Measurements from ENCODE around the gene OARD1.
"Not testable (repeated sequence)": the region's sequence is repeated elsewhere in the genome, so short reads cannot be mapped to it uniquely, and the experiment has no call there.

OARD1 gene

DNA sequence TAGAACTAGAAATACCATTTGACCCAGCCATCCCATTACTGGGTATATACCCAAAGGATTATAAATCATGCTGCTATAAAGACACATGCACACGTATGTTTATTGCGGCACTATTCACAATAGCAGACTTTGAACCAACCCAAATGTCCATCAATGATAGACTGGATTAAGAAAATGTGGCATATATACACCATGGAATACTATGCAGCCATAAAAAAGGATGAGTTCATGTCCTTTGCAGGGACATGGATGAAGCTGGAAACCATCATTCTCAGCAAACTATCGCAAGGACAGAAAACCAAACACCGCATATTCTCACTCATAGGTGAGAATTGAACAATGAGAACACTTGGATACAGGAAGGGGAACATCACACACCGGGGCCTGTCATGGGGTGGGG, 56.3 kb downstream of the OARD1 start:
- H3K4me3 ChIP-seq (ENCODE audit: low read depth, low read length); POLR2A ChIA-PET; H3K4me1 ChIP-seq (ENCODE audit: control insufficient read depth, insufficient read depth, low read length); H3K27ac ChIP-seq (ENCODE audit: extremely low read depth, low read depth, low read length); H3K36me3 ChIP-seq (ENCODE audit: control insufficient read depth in 2 of 2, insufficient read depth in 1 of 2, low read length in 2 of 2); H3K9me3 ChIP-seq (ENCODE audit: control insufficient read depth, insufficient read depth, low read depth, low read length): not testable (repeated sequence)
- TF ChIP-seq, protein P1, sequence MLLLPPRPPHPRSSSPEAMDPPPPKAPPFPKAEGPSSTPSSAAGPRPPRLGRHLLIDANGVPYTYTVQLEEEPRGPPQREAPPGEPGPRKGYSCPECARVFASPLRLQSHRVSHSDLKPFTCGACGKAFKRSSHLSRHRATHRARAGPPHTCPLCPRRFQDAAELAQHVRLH (tag by site-specific recombination; IDR thresholded peaks at IDR 0.05), result 0 out of 2 replicates have a peak, but pooled peaks have one; percentile 48
- peak; percentile 94 for TF ChIP-seq ZNF146 (tag by site-specific recombination; IDR thresholded peaks at IDR 0.05)
- CTCF ChIA-PET, result interaction anchor here (1.1 kb wide), 1 partner anchor 18 kb away, joined by 3 read pairs; no protein-coding TSS in a partner anchor

DNA sequence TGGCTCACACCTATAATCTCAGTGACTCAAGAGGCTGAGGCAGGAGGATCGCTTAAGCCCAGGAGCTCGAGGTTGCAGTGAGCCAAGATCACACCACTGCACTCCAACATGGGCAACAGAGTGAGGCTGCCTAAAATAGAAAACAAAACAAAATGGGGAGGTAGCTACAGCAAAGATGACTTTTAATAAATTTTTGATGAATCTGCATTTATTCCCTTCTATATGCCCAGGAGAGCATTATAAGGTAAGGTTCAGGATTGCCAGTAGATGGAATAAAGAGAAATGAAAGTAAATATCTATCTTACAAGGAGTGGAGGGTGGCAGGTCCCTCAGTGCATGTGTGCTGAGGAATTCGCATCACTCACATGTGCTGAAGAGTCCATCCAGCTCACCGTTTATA, 57.4 kb downstream of the OARD1 start:
- TF ChIP-seq RBAK (tag by site-specific recombination; IDR thresholded peaks at IDR 0.05) (no peak), TCF7L2 (IDR thresholded peaks at IDR 0.05; ENCODE audit: borderline replicate concordance, low read depth, low read length) (no peak), SETDB1 (IDR thresholded peaks at IDR 0.05; ENCODE audit: insufficient read length, low read length) (no peak), ZNF132 (tag by site-specific recombination; IDR thresholded peaks at IDR 0.05; ENCODE audit: borderline replicate concordance) (no peak), ZNF202 (tag by site-specific recombination; IDR thresholded peaks at IDR 0.05; ENCODE audit: borderline replicate concordance) (no peak), ZNF768 (tag by site-specific recombination; IDR thresholded peaks at IDR 0.05) (no peak), ZNF174 (tag by site-specific recombination; IDR thresholded peaks at IDR 0.05) (no peak), ZNF561 (tag by site-specific recombination; IDR thresholded peaks at IDR 0.05; ENCODE audit: borderline replicate concordance) (no peak), ZNF10 (tag by site-specific recombination; IDR thresholded peaks at IDR 0.05) (no peak), ZFP41 (tag by site-specific recombination; IDR thresholded peaks at IDR 0.05; ENCODE audit: borderline replicate concordance) (no peak), ZSCAN16 (tag by site-specific recombination; IDR thresholded peaks at IDR 0.05) (no peak)
- TF ChIP-seq, protein P2, sequence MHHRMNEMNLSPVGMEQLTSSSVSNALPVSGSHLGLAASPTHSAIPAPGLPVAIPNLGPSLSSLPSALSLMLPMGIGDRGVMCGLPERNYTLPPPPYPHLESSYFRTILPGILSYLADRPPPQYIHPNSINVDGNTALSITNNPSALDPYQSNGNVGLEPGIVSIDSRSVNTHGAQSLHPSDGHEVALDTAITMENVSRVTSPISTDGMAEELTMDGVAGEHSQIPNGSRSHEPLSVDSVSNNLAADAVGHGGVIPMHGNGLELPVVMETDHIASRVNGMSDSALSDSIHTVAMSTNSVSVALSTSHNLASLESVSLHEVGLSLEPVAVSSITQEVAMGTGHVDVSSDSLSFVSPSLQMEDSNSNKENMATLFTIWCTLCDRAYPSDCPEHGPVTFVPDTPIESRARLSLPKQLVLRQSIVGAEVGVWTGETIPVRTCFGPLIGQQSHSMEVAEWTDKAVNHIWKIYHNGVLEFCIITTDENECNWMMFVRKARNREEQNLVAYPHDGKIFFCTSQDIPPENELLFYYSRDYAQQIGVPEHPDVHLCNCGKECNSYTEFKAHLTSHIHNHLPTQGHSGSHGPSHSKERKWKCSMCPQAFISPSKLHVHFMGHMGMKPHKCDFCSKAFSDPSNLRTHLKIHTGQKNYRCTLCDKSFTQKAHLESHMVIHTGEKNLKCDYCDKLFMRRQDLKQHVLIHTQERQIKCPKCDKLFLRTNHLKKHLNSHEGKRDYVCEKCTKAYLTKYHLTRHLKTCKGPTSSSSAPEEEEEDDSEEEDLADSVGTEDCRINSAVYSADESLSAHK (tag by site-specific recombination; IDR thresholded peaks at IDR 0.05), result no peak
- TF ChIP-seq, protein P3, sequence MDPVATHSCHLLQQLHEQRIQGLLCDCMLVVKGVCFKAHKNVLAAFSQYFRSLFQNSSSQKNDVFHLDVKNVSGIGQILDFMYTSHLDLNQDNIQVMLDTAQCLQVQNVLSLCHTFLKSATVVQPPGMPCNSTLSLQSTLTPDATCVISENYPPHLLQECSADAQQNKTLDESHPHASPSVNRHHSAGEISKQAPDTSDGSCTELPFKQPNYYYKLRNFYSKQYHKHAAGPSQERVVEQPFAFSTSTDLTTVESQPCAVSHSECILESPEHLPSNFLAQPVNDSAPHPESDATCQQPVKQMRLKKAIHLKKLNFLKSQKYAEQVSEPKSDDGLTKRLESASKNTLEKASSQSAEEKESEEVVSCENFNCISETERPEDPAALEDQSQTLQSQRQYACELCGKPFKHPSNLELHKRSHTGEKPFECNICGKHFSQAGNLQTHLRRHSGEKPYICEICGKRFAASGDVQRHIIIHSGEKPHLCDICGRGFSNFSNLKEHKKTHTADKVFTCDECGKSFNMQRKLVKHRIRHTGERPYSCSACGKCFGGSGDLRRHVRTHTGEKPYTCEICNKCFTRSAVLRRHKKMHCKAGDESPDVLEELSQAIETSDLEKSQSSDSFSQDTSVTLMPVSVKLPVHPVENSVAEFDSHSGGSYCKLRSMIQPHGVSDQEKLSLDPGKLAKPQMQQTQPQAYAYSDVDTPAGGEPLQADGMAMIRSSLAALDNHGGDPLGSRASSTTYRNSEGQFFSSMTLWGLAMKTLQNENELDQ (tag by site-specific recombination; IDR thresholded peaks at IDR 0.05; ENCODE audit: low read depth), result no peak
- CTCF ChIA-PET, result interaction anchor here (0.6 to 4.3 kb wide), 8 partner anchors 9 to 1547 kb away, joined by 3 to 24 read pairs (median 3); no protein-coding TSS in a partner anchor

More for the DNA sequence above, 57.4 kb downstream of the OARD1 start:
- POLR2A ChIA-PET, result no interaction called here
- H3K36me3 ChIP-seq (ENCODE audit: control insufficient read depth in 2 of 2, insufficient read depth in 1 of 2, low read length in 2 of 2), result no peaks in the 10 kb centered on the region
- no peak overlapping the region for H3K4me3 ChIP-seq (ENCODE audit: low read depth, low read length)
- no peaks in the 10 kb centered on the region for H3K9me3 ChIP-seq (ENCODE audit: control insufficient read depth, insufficient read depth, low read depth, low read length)
- no peak overlapping the region for H3K27ac ChIP-seq (ENCODE audit: extremely low read depth, low read depth, low read length)
- peaks cover 4% of the 10 kb centered on the region; the same call in 1 of the 2 replicates for H3K4me1 ChIP-seq (ENCODE audit: control insufficient read depth, insufficient read depth, low read length)

Data from HEK293 (cell line).